ENCODE results near the gene GRM7. TPM values are rescaled to one million over a fixed set of nuclear protein-coding genes. Genes with fewer than 3 reads are reported as not detected.

The GRM7 gene
- total RNA-seq, 3 donors from 2014 or later = 0.59 to 1.3 (median 1.1) TPM

DNA sequence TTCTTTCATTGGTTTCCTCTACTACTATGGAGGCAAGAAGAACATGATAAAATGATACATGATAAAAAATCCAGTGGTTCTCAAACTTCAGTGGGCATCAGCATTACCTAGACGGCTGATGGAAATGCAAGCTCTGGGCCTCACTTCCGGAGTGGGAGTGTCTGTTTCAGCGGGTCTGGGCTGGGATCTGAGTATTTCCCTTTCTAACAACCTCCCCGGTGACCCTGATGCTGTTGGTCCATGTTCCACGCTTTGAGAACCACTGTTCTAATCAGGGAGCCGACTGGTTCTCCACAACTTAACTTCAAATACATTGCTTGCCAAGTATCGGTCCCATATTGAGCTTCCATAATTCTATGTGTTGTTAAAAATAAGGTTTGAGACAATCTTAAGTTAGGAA, 928.4 kb downstream of the GRM7 start:
- Histone ChIP-seq H3K4me3 (no peak overlapping the region), H3K36me3 (no peaks in the 10 kb centered on the region), H3K9me3 (no peaks in the 10 kb centered on the region), H3K4me1 (no peaks in the 10 kb centered on the region), H3K27ac (no peak overlapping the region), H3K27me3 (no peaks in the 10 kb centered on the region)
- TF ChIP-seq POLR2AphosphoS5 (IDR thresholded peaks at IDR 0.05) (no peak), POLR2A (IDR thresholded peaks at IDR 0.05) (no peak)
- TF ChIP-seq, protein P1, sequence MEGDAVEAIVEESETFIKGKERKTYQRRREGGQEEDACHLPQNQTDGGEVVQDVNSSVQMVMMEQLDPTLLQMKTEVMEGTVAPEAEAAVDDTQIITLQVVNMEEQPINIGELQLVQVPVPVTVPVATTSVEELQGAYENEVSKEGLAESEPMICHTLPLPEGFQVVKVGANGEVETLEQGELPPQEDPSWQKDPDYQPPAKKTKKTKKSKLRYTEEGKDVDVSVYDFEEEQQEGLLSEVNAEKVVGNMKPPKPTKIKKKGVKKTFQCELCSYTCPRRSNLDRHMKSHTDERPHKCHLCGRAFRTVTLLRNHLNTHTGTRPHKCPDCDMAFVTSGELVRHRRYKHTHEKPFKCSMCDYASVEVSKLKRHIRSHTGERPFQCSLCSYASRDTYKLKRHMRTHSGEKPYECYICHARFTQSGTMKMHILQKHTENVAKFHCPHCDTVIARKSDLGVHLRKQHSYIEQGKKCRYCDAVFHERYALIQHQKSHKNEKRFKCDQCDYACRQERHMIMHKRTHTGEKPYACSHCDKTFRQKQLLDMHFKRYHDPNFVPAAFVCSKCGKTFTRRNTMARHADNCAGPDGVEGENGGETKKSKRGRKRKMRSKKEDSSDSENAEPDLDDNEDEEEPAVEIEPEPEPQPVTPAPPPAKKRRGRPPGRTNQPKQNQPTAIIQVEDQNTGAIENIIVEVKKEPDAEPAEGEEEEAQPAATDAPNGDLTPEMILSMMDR (IDR thresholded peaks at IDR 0.05) = no peak
- intact Hi-C loops (cut with DNase I; ENCODE audit: low total_unique reads) = no loop called here
- DNase-seq (ENCODE audit: low spot score in 2 of 2) = no peak

- Histone ChIP-seq H3K9me3 (no peaks in the 10 kb centered on the region), H3K27me3 (no peaks in the 10 kb centered on the region), H3K27ac (no peak overlapping the region), H3K4me3 (no peak overlapping the region), H3K36me3 (no peaks in the 10 kb centered on the region), H3K4me1 (no peaks in the 10 kb centered on the region)
- intact Hi-C loops (cut with DNase I; ENCODE audit: low total_unique reads) = no loop called here
- no peak for TF ChIP-seq POLR2A (IDR thresholded peaks at IDR 0.05)
- TF ChIP-seq, protein P1 (IDR thresholded peaks at IDR 0.05) = no peak
- no peak for TF ChIP-seq POLR2AphosphoS5 (IDR thresholded peaks at IDR 0.05)
- no peak for DNase-seq (ENCODE audit: low spot score in 2 of 2)
Measured at GRCh38 chr3:7790141-7790540, 929.2 kb downstream of the GRM7 start.
